ACHN (cell line): Measurements from ENCODE around the gene CNIH4.
A peak's percentile ranks its signal among the peaks of the same experiment; 100 is the strongest.
"Not testable (repeated sequence)": the region's sequence is repeated elsewhere in the genome, so short reads cannot be mapped to it uniquely, and the experiment has no call there.

Source experiments
- DNase-seq: peaks from one replicate; pipeline ENCODE4 v3.0.0-alpha.2; 2015
- in situ Hi-C: cut with HindIII; loops from 2 replicates; pipeline ENCODE4 v1.10.0; 2017; ENCODE audit warnings: low sequenced_read_pairs, low pct_ligation_motif_present, low pct_unique_long_range_greater_than_20kb

CNIH4 gene

DNA sequence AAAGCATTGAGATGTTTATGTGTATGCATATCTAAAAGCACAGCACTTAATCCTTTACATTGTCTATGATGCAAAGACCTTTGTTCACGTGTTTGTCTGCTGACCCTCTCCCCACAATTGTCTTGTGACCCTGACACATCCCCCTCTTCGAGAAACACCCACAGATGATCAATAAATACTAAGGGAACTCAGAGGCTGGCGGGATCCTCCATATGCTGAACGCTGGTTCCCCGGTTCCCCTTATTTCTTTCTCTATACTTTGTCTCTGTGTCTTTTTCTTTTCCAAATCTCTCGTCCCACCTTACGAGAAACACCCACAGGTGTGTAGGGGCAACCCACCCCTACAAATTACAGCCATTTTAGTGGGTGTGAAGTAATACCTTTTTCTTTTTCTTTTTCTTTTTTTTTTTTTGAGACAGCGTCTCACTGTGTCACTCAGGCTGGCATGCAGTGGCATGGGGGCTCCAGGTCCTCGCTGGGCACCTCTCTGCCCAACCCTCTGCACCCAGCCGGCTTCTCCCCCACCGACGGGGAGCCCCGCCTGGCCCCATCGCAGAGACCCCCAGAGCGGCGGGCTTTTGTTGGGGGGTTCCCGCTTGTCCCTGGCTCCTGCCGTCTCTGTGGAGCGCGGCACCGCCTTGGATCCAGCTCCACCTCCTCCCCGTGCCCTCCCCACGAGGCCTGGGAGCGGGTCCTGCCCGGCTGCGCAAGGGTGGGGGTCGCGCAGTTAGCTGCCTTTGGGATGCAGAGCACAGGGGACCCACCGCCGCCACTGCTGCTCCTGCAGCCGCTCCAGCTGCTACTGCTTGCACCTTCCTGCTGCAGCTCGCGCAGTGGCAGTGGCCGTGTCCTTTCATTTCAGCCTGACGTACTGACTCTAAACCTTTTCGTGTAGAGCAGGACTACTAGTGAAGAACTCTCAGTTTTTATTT, 16.0 kb upstream of the CNIH4 start:
- DNase-seq, in situ Hi-C loops: not testable (repeated sequence)

DNA sequence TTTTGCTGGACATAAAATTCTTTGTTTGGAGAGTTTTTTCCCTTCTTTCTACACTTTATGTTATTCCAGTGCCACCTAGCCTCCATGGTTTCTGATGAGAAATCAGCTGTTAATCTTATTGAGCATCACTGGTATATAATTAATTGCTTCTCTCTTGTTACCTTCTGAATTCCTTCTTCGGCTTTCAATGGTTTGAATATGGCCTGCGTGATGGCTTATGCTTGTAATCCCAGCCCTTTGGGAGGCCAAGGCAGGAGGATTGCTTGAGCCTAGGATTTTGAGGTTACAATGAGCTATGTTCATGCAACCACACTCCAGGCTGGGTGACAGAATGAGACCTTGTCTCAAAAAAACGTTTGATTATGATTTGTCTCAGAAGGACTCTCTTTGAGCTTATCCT, 13.0 kb upstream of the CNIH4 start:
- in situ Hi-C loops, result no loop called here
- DNase-seq, result peak; percentile 35

DNA sequence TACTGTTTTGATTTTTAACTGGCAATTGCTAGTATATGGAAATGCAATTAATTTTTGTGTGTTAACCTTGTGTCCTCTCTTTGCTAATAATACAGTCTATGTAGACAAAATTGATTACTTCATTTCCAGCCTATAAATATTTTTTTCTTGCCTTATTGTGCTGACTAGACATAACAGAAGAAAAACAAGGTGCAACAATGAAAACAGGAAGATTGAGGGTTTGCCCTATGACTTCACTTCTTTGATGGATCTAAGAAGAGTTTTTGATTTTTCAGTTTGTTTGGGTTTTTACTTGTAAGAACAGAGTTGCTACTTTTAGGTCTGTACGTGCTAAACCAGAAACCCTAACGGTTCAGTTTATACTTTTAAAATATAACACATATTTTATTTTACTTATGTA, 8.5 kb upstream of the CNIH4 start:
- no peak for DNase-seq
- in situ Hi-C loops, result no loop called here

DNA sequence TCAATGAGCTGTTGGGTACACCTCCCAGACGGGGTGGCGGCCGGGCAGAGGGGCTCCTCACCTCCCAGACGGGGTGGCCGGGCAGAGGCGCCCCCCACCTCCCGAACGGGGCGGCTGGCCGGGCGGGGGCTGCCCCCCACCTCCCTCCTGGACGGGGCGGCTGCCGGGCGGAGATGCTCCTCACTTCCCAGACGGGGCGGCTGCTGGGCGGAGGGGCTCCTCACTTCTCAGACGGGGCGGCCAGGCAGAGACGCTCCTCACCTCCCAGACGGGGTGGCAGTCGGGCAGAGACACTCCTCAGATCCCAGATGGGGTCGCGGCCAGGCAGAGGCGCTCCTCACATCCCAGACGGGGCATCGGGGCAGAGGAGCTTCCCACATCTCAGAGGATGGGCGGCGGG, 7.0 kb upstream of the CNIH4 start:
- in situ Hi-C loops, DNase-seq: not testable (repeated sequence)

DNA sequence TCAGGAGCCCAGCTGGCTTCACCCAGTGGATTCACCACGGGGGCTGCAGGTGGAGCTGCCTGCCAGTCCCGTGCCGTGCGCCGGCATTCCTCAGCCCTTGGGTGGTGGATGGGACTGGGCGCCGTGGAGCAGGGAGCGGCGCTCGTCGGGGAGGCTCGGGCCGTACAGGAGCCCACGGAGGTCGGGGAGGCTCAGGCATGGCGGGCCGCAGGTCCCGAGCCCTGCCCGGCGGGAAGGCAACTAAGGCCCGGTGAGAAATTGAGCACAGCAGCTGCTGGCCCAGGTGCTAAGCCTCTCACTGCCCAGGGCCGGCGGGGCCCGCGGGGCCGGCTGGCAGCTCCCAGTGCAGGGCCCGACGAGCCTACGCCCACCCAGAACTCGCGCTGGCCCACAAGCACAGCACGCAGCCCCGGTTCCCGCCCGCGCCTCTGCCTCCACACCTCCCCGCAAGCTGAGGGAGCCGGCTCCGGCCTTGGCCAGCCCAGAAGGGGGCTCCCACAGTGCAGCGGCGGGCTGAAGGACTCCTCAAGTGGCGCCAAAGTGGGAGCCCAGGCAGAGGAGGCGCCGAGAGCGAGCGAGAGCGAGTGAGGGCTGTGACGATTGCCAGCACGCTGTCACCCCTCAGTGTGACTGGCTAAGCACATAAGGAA, 4.1 kb upstream of the CNIH4 start:
- DNase-seq, in situ Hi-C loops: not testable (repeated sequence)

DNA sequence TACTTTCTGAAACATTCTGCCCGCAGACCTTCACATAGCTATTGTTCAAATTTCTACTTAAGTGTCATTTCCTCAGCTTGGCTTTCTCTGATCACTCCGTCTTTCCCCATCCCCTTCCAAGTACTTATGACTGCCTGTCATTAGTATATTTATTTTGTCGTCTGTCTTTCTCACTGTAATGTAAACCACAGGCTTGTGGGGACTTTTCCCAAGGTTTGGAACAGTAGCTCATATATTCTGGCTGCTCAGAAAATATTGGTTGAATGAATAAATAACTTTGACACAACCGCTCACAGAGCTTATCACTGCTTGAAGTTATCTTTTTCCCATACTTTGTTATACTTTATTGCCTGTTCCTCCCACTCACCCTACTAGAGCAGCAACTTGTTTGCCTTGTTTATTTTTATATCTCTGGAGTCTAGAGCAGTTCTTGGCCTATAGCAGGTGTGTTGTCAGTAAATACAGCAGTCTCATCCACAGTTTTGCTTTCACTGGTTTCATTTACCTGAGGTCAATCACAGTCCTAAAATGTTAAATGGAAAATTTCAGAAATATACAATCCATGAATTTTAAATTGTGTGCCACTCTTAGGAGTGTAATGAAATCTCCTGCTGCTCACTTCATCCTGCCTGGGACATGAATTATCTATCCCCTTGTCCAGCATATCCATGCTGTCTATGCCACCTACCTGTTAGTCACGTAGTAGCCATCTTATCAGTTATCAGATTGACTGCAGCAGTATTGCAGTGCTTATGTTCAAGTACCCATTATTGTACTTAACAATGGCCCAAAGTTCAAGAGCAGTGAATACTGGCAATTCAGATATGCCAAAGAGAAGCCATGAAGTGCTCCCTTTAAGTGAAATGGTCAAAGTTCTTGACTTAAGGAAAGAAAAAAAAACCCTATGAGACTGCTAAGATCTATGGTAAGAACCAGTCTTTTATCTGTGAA, 2.4 kb upstream of the CNIH4 start:
- DNase-seq, result no peak
- in situ Hi-C loops, result no loop called here

DNA sequence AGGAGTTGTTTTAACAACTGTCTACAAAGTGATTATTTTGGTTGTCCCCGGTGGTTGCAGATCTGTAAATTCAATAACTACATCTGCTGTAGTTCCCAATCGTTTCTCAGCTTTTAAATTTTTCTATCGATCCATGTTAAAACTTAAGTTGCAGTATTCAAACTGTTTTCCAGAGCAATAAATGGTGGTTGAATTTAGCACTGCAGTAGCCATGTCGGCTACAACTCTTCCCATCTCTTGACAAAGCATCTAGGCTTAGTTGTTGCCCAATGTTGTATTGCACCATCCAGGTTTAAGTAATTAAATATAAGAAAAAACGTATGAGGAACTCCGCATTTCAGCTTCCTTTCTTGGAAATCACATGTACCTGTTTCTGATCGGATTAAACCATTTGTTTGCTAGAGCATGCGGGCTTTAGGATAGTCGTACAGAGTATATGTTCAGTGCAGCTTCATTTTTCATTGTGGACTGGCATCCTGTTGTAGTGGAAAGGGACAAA, 996 bp downstream of the CNIH4 start:
- in situ Hi-C loops, result no loop called here
- DNase-seq, result peak; percentile 12

DNA sequence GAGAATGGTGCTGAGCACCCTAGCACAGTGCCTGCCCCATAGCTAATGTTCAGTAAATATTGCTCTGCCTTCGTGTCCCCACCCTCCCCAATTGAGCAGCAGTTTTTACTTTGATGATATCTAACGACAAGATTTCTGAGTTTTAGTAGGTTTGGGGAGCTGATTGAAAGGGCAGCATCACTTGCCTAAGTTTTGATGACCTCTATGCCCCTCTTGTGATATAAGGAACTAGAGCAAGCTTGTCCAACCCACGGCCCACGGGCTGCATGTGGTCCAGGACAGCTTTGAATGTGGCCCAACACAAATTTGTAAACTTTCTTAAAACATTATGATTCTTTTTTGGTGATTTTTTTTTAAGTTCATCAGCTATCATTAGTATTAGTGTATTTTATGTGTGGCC, 1.6 kb downstream of the CNIH4 start:
- no peak for DNase-seq
- in situ Hi-C loops, result no loop called here

DNA sequence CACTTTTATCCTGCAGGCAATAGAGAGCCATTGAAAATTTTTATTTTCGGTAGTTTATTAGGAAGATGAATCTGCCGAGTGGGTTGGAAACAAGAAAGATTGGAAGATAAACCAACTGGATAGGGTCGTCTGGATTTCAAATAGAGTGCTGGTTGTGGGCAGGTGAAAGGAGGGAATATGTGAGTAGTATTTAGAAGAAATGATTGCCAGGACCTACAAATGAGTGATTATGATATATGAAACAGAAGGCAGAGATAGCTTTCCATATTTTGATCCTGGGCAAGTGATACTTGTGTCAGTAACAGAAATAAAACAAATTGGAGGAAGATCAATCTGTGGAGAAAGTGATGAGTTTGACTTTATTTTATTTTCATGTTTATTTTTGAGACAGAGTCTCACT, 2.5 kb downstream of the CNIH4 start:
- DNase-seq, result no peak
- in situ Hi-C loops, result no loop called here

DNA sequence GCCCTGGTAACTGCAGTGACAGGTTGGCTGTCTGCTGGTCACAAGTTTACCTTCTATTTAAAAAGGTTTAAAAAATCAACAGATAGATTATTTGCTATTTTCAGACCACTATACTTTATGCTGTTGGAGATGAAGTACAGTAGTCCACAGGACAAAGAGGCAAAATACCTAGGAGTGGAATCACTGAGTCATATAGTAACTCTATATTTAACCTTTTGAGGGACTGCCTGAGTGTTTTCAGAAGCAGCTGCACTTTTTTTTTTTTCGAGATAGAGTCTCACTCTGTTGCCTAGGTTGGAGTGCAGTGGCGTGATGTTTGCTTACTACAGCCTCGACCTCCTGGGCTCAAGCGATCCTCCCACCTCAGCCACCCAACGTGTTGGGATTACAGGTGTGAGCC, 11.7 kb downstream of the CNIH4 start:
- in situ Hi-C loops, result no loop called here
- DNase-seq, result no peak

DNA sequence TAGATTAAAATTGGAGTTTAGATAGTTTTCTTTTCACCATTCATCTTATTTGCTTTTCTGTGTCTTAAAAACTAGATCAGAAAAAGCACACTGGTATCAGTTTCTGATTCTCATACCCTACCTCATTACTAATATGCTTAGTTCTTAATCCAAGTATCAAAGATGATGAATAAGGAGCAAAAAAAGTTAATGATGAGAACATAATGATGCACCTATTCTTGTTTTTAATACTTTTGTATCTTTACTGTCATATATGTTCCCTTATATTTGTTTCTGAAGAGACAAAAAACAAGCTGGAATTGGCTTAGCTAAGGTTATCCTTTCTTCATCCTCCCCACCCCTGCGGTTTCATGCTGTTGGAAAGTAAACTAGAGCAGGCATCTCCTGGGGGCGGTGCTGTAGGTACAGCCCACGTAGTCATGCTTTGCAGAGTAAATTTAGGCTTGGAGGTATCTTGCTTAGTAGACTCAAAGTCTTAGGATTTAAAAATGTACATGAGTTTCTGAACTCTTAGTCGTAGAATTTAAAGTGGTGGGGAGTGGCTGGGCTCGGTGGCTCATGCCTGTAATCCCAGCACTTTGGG, 16.4 kb downstream of the CNIH4 start:
- DNase-seq, result no peak
- in situ Hi-C loops, result no loop called here

DNA sequence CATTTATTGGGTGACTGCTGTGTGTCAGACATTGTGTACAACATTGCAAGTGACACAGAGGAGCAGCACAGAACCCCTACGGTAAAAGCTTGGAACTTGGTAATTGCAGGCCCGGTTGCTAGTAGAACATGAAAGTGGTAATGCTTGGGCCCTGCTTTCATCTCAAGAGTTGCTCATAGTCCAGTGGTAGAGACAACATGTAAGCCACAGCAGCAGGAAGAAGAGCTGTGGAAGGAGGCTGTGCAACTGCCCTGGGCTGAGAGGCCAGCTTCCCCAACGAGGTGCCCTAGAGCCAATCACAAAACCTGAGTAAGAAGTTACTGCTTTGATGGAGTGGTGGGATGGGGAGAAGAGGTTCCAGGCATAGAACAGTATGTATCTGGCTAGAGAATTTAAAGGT, 18.4 kb downstream of the CNIH4 start:
- in situ Hi-C loops, result no loop called here
- DNase-seq, result no peak

DNA sequence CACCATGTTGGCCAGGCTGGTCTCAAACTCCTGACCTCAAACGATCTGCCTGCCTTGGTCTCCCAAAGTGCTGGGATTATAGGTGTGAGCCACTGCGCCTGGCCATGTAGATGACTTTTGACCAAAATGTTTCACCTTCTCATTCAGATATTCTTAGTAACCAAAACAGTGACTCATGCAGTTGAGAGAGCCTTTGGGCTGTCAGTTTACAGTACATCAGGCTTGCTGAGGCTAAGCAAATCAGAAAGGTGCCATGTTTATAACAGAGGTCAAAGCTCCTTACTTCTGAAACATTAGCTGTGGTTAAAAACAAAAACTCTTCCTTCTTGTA, 21.0 kb downstream of the CNIH4 start:
- in situ Hi-C loops, result no loop called here
- peak; percentile 18 for DNase-seq

DNA sequence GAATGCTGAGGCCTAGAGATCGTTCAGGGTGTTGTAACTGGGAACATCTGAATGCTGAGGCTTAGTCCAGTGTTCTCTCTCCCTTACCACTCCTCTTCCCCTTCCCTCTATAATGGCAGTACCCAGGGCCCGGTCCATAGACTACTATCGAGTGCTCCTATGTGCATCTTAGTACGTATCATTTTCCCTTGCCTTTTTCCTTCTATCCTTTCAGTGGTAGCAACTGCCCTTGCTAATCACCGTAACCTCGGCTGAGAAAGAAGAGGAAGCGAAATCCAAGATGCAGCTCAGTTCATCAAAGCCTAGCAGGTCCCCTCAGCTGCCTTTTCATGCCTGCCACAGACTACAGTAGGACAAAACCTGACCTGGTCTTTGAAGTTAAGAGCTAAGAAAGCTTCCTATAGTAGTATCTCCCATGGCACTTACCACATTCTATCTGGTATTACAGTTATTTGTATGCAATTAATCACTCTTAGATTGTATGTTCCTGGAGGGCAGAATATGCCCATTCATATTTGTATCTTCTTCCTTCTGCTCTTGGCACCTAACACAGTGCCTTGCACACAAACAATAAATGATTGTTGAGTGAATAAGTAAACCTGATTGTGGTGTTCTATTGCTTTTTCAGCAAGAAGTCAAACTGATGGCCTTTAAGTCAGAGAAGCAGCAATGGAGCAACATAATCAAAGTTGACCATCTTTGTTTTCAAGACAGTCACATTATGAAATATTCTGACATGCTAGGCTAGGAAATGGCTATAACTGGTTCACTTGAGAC, 22.4 kb downstream of the CNIH4 start:
- no peak for DNase-seq
- in situ Hi-C loops, result no loop called here

DNA sequence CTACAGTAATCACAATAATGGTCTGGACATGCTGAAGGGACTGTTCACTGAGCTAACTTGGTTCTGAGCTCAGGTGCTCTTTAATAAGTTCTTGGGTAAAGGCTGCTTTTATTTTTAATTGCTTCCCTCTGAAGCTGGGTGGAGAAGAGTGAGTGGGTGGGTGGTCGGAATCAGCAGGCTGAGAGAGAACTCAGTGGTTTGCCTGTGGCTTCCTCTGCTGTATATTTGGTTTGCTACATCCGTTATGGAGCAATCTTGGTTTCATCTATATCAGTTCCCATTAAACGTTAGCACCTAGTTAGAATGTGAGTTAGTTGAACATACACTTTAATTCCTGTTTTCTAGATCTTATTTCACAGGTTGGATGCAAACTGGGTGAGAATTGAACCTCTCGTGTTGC, 23.3 kb downstream of the CNIH4 start:
- in situ Hi-C loops, result no loop called here
- no peak for DNase-seq

DNA sequence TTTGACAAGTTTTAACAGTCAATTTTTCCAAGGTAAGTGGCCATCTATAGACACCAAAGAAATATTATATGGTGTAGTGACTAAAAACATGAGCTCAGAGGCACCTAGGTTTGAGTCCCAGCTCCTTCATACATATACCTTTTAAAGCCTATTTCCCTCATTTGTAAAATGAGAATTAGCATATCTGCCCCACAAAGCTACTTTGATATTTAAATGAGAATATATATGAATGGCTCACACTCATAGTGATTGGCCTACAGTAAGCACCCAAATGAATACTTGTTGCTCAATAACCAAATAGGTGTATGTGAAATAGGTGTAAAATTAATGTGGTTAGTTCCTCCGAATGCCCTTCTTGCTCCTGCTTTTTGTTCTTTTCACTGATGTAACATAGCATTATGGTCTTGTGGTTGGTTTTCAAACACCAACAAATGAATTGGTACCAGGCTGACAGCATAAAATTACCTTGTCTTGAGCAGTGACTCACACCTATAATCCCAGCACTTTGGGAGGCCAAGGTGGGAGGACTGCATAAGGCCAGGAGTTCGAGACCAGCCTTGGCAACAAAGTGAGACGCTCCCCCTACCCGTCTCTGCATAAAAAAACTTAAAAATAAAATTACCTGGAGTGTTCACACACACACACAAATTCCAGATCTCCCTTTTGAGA, 25.3 kb downstream of the CNIH4 start:
- in situ Hi-C loops, result no loop called here

DNA sequence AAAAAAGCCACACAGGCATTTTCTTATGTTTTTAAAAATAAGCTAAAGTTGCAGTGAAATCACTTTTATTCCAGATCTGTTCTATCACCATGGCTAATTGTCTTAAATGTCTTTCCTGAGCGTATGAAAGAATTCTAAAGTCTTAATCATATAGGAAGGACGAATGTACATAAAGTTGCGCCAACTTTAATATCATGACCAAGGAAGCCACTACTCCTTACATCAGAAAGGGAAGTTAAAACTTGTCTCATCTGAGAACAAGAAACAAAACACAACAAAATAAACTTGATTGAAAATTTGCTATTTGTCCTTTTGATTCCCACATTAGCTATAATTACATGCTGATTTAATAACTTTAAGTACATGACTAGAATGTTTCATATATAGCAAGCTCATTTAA, 26.5 kb downstream of the CNIH4 start:
- no peak for DNase-seq
- in situ Hi-C loops, result no loop called here

More for the DNA sequence above, 25.3 kb downstream of the CNIH4 start:
- no peak for DNase-seq
